ENCODE data around the gene FAM50B.

The FAM50B gene

GRCh38 chr6:3820563-3820962 lies 28.6 kb upstream of the FAM50B start:
- H3K36me3 ChIP-seq (ENCODE audit: insufficient read depth, low read length): no peaks in the 10 kb centered on the region
- H3K27ac ChIP-seq (ENCODE audit: low read depth, low read length): no peak overlapping the region
- H3K4me3 ChIP-seq (ENCODE audit: low read depth, low read length): no peak overlapping the region
- no peak overlapping the region for H2AFZ ChIP-seq (ENCODE audit: low read length, unreplicated experiment)
- peaks cover 28% of the 10 kb centered on the region for H3K4me1 ChIP-seq (ENCODE audit: control insufficient read depth, insufficient read depth, low read length, unreplicated experiment)
- no peaks in the 10 kb centered on the region for H3K27me3 ChIP-seq (ENCODE audit: insufficient read depth, low read length)
- H3K79me2 ChIP-seq (ENCODE audit: control insufficient read depth, insufficient read depth, low read length, unreplicated experiment): no peaks in the 10 kb centered on the region

- Histone ChIP-seq H3K4me3 (ENCODE audit: low read depth, low read length) (no peak overlapping the region), H3K36me3 (ENCODE audit: insufficient read depth, low read length) (no peaks in the 10 kb centered on the region), H2AFZ (ENCODE audit: low read length, unreplicated experiment) (no peak overlapping the region), H3K79me2 (ENCODE audit: control insufficient read depth, insufficient read depth, low read length, unreplicated experiment) (no peaks in the 10 kb centered on the region), H3K27me3 (ENCODE audit: insufficient read depth, low read length) (no peaks in the 10 kb centered on the region), H3K27ac (ENCODE audit: low read depth, low read length) (no peak overlapping the region), H3K4me1 (ENCODE audit: control insufficient read depth, insufficient read depth, low read length, unreplicated experiment) (peaks cover 39% of the 10 kb centered on the region)
Observed at GRCh38 chr6:3822747-3823445, 26.3 kb upstream of the FAM50B start.

GRCh38 chr6:3823671-3824070 lies 25.5 kb upstream of the FAM50B start:
- Histone ChIP-seq H3K79me2 (ENCODE audit: control insufficient read depth, insufficient read depth, low read length, unreplicated experiment) (no peaks in the 10 kb centered on the region), H3K27ac (ENCODE audit: low read depth, low read length) (no peak overlapping the region), H3K36me3 (ENCODE audit: insufficient read depth, low read length) (no peaks in the 10 kb centered on the region), H3K4me1 (ENCODE audit: control insufficient read depth, insufficient read depth, low read length, unreplicated experiment) (peaks cover 39% of the 10 kb centered on the region), H2AFZ (ENCODE audit: low read length, unreplicated experiment) (no peak overlapping the region), H3K27me3 (ENCODE audit: insufficient read depth, low read length) (no peaks in the 10 kb centered on the region), H3K4me3 (ENCODE audit: low read depth, low read length) (no peak overlapping the region)

GRCh38 chr6:3825331-3825831 lies 23.8 kb upstream of the FAM50B start:
- Histone ChIP-seq H3K27me3 (ENCODE audit: insufficient read depth, low read length) (no peaks in the 10 kb centered on the region), H3K36me3 (ENCODE audit: insufficient read depth, low read length) (no peaks in the 10 kb centered on the region), H3K4me1 (ENCODE audit: control insufficient read depth, insufficient read depth, low read length, unreplicated experiment) (peaks cover 39% of the 10 kb centered on the region), H3K79me2 (ENCODE audit: control insufficient read depth, insufficient read depth, low read length, unreplicated experiment) (no peaks in the 10 kb centered on the region), H3K4me3 (ENCODE audit: low read depth, low read length) (peak overlapping the region; percentile 65), H2AFZ (ENCODE audit: low read length, unreplicated experiment) (peak overlapping the region; percentile 72), H3K27ac (ENCODE audit: low read depth, low read length) (peak overlapping the region; percentile 95)

GRCh38 chr6:3825851-3826581 lies 23.2 kb upstream of the FAM50B start:
- Histone ChIP-seq H3K4me1 (ENCODE audit: control insufficient read depth, insufficient read depth, low read length, unreplicated experiment) (peaks cover 39% of the 10 kb centered on the region), H3K79me2 (ENCODE audit: control insufficient read depth, insufficient read depth, low read length, unreplicated experiment) (no peaks in the 10 kb centered on the region), H3K4me3 (ENCODE audit: low read depth, low read length) (peak overlapping the region; percentile 65), H3K27ac (ENCODE audit: low read depth, low read length) (peak overlapping the region; percentile 95), H2AFZ (ENCODE audit: low read length, unreplicated experiment) (peak overlapping the region; percentile 58), H3K36me3 (ENCODE audit: insufficient read depth, low read length) (no peaks in the 10 kb centered on the region), H3K27me3 (ENCODE audit: insufficient read depth, low read length) (no peaks in the 10 kb centered on the region)

GRCh38 chr6:3829285-3829684 lies 19.9 kb upstream of the FAM50B start:
- Histone ChIP-seq H3K4me1 (ENCODE audit: control insufficient read depth, insufficient read depth, low read length, unreplicated experiment) (peaks cover 24% of the 10 kb centered on the region), H3K4me3 (ENCODE audit: low read depth, low read length) (no peak overlapping the region), H2AFZ (ENCODE audit: low read length, unreplicated experiment) (no peak overlapping the region)

GRCh38 chr6:3830806-3831205 lies 18.4 kb upstream of the FAM50B start:
- Histone ChIP-seq H3K36me3 (ENCODE audit: insufficient read depth, low read length) (no peaks in the 10 kb centered on the region), H3K27me3 (ENCODE audit: insufficient read depth, low read length) (no peaks in the 10 kb centered on the region), H3K79me2 (ENCODE audit: control insufficient read depth, insufficient read depth, low read length, unreplicated experiment) (no peaks in the 10 kb centered on the region), H3K4me3 (ENCODE audit: low read depth, low read length) (no peak overlapping the region), H3K27ac (ENCODE audit: low read depth, low read length) (no peak overlapping the region), H3K4me1 (ENCODE audit: control insufficient read depth, insufficient read depth, low read length, unreplicated experiment) (peaks cover 18% of the 10 kb centered on the region), H2AFZ (ENCODE audit: low read length, unreplicated experiment) (no peak overlapping the region)

More at GRCh38 chr6:3829285-3829684, 19.9 kb upstream of the FAM50B start:
- H3K27ac ChIP-seq (ENCODE audit: low read depth, low read length): no peak overlapping the region
- no peaks in the 10 kb centered on the region for H3K36me3 ChIP-seq (ENCODE audit: insufficient read depth, low read length)
- no peaks in the 10 kb centered on the region for H3K27me3 ChIP-seq (ENCODE audit: insufficient read depth, low read length)
- H3K79me2 ChIP-seq (ENCODE audit: control insufficient read depth, insufficient read depth, low read length, unreplicated experiment): no peaks in the 10 kb centered on the region

- H3K36me3 ChIP-seq (ENCODE audit: insufficient read depth, low read length): no peaks in the 10 kb centered on the region
- H3K27ac ChIP-seq (ENCODE audit: low read depth, low read length): no peak overlapping the region
- H3K4me3 ChIP-seq (ENCODE audit: low read depth, low read length): no peak overlapping the region
- no peaks in the 10 kb centered on the region for H3K27me3 ChIP-seq (ENCODE audit: insufficient read depth, low read length)
- peaks cover 13% of the 10 kb centered on the region for H3K4me1 ChIP-seq (ENCODE audit: control insufficient read depth, insufficient read depth, low read length, unreplicated experiment)
- no peaks in the 10 kb centered on the region for H3K79me2 ChIP-seq (ENCODE audit: control insufficient read depth, insufficient read depth, low read length, unreplicated experiment)
- H2AFZ ChIP-seq (ENCODE audit: low read length, unreplicated experiment): no peak overlapping the region
Observed at GRCh38 chr6:3831761-3832530, 17.2 kb upstream of the FAM50B start.

GRCh38 chr6:3835055-3835731 lies 14.0 kb upstream of the FAM50B start:
- Histone ChIP-seq H3K4me3 (ENCODE audit: low read depth, low read length) (peak overlapping the region; percentile 10; the same call in 1 of the 2 replicates), H2AFZ (ENCODE audit: low read length, unreplicated experiment) (peak overlapping the region; percentile 27), H3K27ac (ENCODE audit: low read depth, low read length) (peak overlapping the region; percentile 58), H3K4me1 (ENCODE audit: control insufficient read depth, insufficient read depth, low read length, unreplicated experiment) (peaks cover 23% of the 10 kb centered on the region), H3K79me2 (ENCODE audit: control insufficient read depth, insufficient read depth, low read length, unreplicated experiment) (no peaks in the 10 kb centered on the region), H3K27me3 (ENCODE audit: insufficient read depth, low read length) (no peaks in the 10 kb centered on the region), H3K36me3 (ENCODE audit: insufficient read depth, low read length) (no peaks in the 10 kb centered on the region)

- Histone ChIP-seq H3K27ac (ENCODE audit: low read depth, low read length) (peak overlapping the region; percentile 58), H2AFZ (ENCODE audit: low read length, unreplicated experiment) (peak overlapping the region; percentile 27), H3K4me1 (ENCODE audit: control insufficient read depth, insufficient read depth, low read length, unreplicated experiment) (peaks cover 29% of the 10 kb centered on the region), H3K36me3 (ENCODE audit: insufficient read depth, low read length) (no peaks in the 10 kb centered on the region), H3K79me2 (ENCODE audit: control insufficient read depth, insufficient read depth, low read length, unreplicated experiment) (no peaks in the 10 kb centered on the region), H3K4me3 (ENCODE audit: low read depth, low read length) (peak overlapping the region; percentile 10; the same call in 1 of the 2 replicates), H3K27me3 (ENCODE audit: insufficient read depth, low read length) (no peaks in the 10 kb centered on the region)
Observed at GRCh38 chr6:3835785-3836184, 13.4 kb upstream of the FAM50B start.
